Body of pancreas (tissue), 4 donors: ENCODE results near the gene TSPYL1.

Experiments used
- POLR2A ChIP-seq, 3 donors: fragments of 450-650 bp; IDR thresholded peaks; one replicate each; pipeline ENCODE4 v1.6.1; 2016; ENCODE audit warnings: antibody characterized with exemption in 3 of 3, mild to moderate bottlenecking in 2 of 3
- TF ChIP-seq, protein P1 (sequence below), 7 experiments: fragments of 450-650 bp in 4 of 7; fragments of 200-600 bp in 3 of 7; sonication (generic) in 3 of 7; IDR thresholded peaks; one replicate each; pipeline ENCODE4 v1.5.1; 2016 to 2019; ENCODE audit warnings: antibody characterized with exemption in 7 of 7

DNA sequence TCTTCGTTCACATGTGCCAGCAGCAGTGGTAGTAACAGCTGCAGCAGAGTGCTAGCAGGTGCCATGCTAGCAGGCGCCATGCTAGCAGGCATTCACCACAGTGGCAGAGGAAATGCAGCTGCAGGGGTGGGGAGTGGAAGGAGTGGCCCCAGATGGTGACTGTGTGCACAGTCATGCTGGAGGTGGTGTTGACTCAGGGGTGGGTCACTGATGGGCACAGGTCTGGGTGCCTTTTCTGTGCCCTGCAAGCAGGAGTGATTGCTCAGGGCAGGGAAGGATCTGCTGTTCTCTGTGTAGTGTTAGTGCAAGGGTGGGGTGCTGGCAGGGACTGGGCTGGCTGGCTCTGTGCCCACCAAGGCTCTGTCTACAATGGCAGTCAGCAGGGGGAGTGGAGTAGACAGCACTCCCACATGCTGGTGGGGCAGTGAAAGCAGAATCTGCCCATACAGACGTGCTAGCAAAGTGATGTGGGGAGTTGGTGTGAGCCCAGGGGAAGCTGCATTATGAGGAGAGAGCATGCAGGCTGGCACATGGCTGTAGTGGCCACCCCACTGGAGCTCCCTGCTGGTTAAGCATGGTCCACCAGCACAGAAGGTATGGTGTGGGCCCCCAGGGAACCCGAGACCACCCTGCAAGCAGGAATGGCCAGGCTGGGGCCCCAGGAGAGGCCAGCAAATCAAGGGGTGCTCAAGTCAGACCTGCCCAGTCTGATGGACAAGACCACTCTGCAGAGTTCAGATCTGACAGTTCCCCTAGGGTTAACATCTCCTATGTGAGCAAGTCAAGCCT, 14.5 kb downstream of the TSPYL1 start:
- TF ChIP-seq, protein P1, sequence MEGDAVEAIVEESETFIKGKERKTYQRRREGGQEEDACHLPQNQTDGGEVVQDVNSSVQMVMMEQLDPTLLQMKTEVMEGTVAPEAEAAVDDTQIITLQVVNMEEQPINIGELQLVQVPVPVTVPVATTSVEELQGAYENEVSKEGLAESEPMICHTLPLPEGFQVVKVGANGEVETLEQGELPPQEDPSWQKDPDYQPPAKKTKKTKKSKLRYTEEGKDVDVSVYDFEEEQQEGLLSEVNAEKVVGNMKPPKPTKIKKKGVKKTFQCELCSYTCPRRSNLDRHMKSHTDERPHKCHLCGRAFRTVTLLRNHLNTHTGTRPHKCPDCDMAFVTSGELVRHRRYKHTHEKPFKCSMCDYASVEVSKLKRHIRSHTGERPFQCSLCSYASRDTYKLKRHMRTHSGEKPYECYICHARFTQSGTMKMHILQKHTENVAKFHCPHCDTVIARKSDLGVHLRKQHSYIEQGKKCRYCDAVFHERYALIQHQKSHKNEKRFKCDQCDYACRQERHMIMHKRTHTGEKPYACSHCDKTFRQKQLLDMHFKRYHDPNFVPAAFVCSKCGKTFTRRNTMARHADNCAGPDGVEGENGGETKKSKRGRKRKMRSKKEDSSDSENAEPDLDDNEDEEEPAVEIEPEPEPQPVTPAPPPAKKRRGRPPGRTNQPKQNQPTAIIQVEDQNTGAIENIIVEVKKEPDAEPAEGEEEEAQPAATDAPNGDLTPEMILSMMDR (IDR thresholded peaks at IDR 0.05), result no peak
- no peak for TF ChIP-seq POLR2A (IDR thresholded peaks at IDR 0.05)
